HepG2 (cell line): ENCODE results near the gene PKD1L1.

Experiments
- CHCHD3 ChIP-seq: sonication (generic); formaldehyde crosslinking; IDR thresholded peaks from 2 replicates; pipeline ENCODE4 v1.8.0; 2022; ENCODE audit warnings: mild to moderate bottlenecking, missing genetic modification reagents, moderate library complexity
- EP300 ChIP-seq, 3 experiments: sonication (generic) in 1 of 3; formaldehyde crosslinking in 1 of 3; IDR thresholded peaks; 2 replicates each; pipeline versions ENCODE4 v1.5.1 to v1.6.1; 2011 to 2020; ENCODE audit warnings: low read depth in 2 of 3, low read length in 2 of 3, borderline replicate concordance in 1 of 3, improper control_type of control experiment in 1 of 3, mild to moderate bottlenecking in 1 of 3, missing genetic modification reagents in 1 of 3, moderate library complexity in 1 of 3
- KAT8 ChIP-seq: IDR thresholded peaks from 2 replicates; pipeline ENCODE4 v1.6.1; 2016; ENCODE audit warnings: missing genetic modification reagents, missing compliant biosample characterization
- NFE2L1 ChIP-seq: sonication (generic); formaldehyde crosslinking; IDR thresholded peaks from 2 replicates; pipeline ENCODE4 v1.4.0; 2020; ENCODE audit warnings: missing genetic modification reagents, mild to moderate bottlenecking, borderline replicate concordance
- NFRKB ChIP-seq: fragments of 450-650 bp; IDR thresholded peaks from 2 replicates; pipeline ENCODE4 v1.6.1; 2017
- SRY ChIP-seq: sonication (generic); formaldehyde crosslinking; IDR thresholded peaks from 2 replicates; pipeline ENCODE4 v1.8.0; 2022; ENCODE audit warnings: mild to moderate bottlenecking, missing genetic modification reagents
- ZNF24 ChIP-seq: fragments of 450-650 bp; IDR thresholded peaks from 2 replicates; pipeline ENCODE4 v1.6.1; 2017; ENCODE audit warnings: antibody characterized with exemption, mild to moderate bottlenecking
- ZNF274 ChIP-seq: sonication (generic); formaldehyde crosslinking; IDR thresholded peaks from 2 replicates; pipeline ENCODE4 v1.5.1; 2020; ENCODE audit warnings: mild to moderate bottlenecking, missing genetic modification reagents
- ZNF782 ChIP-seq: sonication (generic); formaldehyde crosslinking; IDR thresholded peaks from 2 replicates; pipeline ENCODE4 v1.4.0; 2020; ENCODE audit warnings: missing genetic modification reagents, mild to moderate bottlenecking, borderline replicate concordance
- TF ChIP-seq, protein P1 (sequence below): sonication (generic); formaldehyde crosslinking; IDR thresholded peaks from 2 replicates; pipeline ENCODE4 v1.4.0; 2020; ENCODE audit warnings: mild to moderate bottlenecking, low read depth, missing genetic modification reagents
- TF ChIP-seq, protein P2 (sequence below): sonication (generic); formaldehyde crosslinking; IDR thresholded peaks from 2 replicates; pipeline ENCODE4 v1.8.0; 2023; ENCODE audit warnings: mild to moderate bottlenecking, missing genetic modification reagents
- TF ChIP-seq, protein P3 (sequence below): sonication (generic); formaldehyde crosslinking; IDR thresholded peaks from 2 replicates; pipeline ENCODE4 v1.8.0; 2022; ENCODE audit warnings: mild to moderate bottlenecking, missing genetic modification reagents; ENCODE audit not compliant: insufficient replicate concordance
- TF ChIP-seq, protein P4 (sequence below): sonication (generic); formaldehyde crosslinking; IDR thresholded peaks from 2 replicates; pipeline ENCODE4 v1.5.0; 2020; ENCODE audit warnings: mild to moderate bottlenecking, missing genetic modification reagents

DNA sequence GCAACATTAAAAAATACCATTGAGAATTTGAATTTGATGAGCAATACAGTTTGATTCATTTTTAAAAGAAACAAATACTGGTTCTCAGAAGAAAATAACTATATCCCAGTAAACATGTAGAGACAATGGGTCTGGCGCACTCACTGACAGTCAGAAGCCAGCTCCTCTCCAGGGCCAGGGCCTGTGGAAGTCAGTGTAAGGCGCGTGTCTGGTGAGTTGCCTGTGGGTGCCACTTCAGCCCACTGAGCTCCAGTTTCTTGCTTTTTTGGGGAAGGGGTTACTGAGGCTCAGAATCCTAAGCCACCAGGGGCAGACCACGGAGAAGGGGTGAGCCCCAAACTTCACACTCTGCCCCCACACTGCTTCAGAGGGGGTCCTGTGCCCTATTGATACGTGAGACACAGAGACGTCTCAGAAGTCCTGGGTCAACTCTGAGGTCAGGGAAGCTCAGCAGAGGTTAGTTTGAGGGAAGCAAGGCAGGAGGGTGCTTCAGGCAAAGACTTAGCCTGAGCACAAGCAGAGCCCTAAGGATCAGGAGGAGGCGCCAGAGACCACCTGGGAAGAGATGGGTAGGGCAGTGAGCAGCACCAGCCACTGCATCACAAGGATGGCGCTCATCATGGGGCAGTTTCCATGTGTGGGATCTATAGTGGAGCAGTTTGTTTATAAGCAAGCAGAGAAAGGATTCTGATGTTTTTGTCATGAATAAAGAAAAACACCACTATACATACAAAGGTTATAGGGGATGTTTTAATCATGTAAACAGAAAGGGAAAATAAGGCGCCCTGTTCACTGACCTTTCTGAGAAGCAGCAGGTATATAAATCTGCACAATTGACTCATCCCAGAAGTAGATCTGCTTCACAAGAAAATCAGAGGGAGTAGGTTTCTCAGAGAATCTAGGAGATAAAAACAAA is 95.7 kb downstream of the PKD1L1 start:
- TF ChIP-seq, protein P1, sequence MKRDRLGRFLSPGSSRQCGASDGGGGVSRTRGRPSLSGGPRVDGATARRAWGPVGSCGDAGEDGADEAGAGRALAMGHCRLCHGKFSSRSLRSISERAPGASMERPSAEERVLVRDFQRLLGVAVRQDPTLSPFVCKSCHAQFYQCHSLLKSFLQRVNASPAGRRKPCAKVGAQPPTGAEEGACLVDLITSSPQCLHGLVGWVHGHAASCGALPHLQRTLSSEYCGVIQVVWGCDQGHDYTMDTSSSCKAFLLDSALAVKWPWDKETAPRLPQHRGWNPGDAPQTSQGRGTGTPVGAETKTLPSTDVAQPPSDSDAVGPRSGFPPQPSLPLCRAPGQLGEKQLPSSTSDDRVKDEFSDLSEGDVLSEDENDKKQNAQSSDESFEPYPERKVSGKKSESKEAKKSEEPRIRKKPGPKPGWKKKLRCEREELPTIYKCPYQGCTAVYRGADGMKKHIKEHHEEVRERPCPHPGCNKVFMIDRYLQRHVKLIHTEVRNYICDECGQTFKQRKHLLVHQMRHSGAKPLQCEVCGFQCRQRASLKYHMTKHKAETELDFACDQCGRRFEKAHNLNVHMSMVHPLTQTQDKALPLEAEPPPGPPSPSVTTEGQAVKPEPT (CRISPR knock-in tag), result no peak
- TF ChIP-seq ZNF24 (no peak), ZNF782 (CRISPR knock-in tag) (no peak), KAT8 (CRISPR knock-in tag) (no peak), CHCHD3 (CRISPR knock-in tag) (no peak), NFRKB (no peak), EP300 (IDR thresholded peaks at IDR 0.05; ENCODE audit: low read depth in 2 of 2, low read length in 2 of 2) (no peak), EP300 (CRISPR knock-in tag; IDR thresholded peaks at IDR 0.05; ENCODE audit: borderline replicate concordance) (no peak), ZNF274 (CRISPR knock-in tag) (no peak), NFE2L1 (CRISPR knock-in tag) (no peak), SRY (CRISPR knock-in tag) (no peak)
- TF ChIP-seq, protein P2, sequence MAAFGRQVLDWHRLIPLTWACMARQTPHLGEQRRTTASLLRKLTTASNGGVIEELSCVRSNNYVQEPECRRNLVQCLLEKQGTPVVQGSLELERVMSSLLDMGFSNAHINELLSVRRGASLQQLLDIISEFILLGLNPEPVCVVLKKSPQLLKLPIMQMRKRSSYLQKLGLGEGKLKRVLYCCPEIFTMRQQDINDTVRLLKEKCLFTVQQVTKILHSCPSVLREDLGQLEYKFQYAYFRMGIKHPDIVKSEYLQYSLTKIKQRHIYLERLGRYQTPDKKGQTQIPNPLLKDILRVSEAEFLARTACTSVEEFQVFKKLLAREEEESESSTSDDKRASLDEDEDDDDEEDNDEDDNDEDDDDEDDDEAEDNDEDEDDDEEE (CRISPR knock-in tag), result no peak
- TF ChIP-seq, protein P3, sequence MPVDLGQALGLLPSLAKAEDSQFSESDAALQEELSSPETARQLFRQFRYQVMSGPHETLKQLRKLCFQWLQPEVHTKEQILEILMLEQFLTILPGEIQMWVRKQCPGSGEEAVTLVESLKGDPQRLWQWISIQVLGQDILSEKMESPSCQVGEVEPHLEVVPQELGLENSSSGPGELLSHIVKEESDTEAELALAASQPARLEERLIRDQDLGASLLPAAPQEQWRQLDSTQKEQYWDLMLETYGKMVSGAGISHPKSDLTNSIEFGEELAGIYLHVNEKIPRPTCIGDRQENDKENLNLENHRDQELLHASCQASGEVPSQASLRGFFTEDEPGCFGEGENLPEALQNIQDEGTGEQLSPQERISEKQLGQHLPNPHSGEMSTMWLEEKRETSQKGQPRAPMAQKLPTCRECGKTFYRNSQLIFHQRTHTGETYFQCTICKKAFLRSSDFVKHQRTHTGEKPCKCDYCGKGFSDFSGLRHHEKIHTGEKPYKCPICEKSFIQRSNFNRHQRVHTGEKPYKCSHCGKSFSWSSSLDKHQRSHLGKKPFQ (CRISPR knock-in tag), result no peak
- TF ChIP-seq, protein P4, sequence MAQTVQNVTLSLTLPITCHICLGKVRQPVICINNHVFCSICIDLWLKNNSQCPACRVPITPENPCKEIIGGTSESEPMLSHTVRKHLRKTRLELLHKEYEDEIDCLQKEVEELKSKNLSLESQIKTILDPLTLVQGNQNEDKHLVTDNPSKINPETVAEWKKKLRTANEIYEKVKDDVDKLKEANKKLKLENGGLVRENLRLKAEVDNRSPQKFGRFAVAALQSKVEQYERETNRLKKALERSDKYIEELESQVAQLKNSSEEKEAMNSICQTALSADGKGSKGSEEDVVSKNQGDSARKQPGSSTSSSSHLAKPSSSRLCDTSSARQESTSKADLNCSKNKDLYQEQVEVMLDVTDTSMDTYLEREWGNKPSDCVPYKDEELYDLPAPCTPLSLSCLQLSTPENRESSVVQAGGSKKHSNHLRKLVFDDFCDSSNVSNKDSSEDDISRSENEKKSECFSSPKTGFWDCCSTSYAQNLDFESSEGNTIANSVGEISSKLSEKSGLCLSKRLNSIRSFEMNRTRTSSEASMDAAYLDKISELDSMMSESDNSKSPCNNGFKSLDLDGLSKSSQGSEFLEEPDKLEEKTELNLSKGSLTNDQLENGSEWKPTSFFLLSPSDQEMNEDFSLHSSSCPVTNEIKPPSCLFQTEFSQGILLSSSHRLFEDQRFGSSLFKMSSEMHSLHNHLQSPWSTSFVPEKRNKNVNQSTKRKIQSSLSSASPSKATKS (CRISPR knock-in tag), result no peak
